ENCODE data around the gene ACAA1. TPM values are rescaled to one million over a fixed set of nuclear protein-coding genes. Genes with fewer than 3 reads are reported as not detected.
"Not testable (repeated sequence)": the region's sequence is repeated elsewhere in the genome, so short reads cannot be mapped to it uniquely, and the experiment has no call there.

The ACAA1 gene
- total RNA-seq, 1 donor from 2014 or later, result 15.8 TPM

DNA sequence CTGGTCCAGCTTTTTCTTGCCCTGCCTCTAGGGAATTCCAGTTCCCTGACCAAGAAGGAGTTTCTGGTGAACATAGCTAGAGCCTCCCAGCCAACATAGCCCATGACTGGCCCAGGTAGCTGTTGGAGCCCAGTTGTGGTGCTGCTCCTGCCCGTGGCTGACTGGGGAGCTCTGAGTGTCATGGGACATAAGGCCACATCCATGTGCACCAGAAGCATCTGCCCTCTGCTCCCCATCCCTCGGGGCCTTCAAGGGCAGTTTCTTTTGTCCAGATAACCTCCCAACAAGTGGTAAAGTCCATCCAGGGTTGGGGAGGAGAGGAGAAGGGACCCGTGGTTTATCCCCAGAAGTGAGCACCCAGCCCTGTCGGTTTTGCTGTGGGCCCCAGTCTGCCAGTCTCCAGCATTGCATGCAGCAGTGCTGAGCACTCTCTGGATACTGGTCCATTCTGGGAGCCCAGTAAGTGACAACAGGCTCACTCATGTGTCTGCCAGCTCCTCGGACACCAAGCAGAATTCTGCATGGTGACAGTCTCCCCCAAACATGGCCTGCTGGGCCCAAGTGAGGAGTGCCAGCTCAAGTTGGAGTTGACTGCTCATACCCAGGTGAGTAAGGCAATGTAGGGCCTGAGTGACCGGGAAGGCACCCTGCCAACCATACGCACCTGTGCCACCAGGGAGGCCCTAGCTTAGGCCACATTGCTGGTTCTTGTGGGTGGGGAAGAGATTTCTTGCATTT is 28.8 kb downstream of the ACAA1 start:
- DNase-seq (ENCODE audit: low read depth), result no peak

DNA sequence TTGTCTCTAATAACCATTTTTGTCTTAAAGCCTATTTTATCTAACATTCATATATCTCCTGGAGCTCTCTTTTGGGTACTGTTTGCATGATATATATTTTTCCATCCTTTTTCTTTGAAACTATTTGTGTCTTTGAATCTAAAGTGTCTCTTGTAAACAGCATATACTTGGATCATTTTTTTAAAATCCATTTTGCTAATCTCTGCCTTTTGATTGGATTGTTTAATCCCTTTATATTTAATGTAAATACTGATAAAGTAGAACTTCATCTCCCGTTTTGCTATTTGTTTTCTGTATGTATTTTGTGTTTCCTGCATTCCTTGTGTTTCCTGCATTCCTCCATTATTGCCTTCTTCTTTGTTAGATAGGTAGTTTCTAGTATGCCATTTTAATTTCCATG is 31.4 kb downstream of the ACAA1 start:
- DNase-seq (ENCODE audit: low read depth), result no peak

DNA sequence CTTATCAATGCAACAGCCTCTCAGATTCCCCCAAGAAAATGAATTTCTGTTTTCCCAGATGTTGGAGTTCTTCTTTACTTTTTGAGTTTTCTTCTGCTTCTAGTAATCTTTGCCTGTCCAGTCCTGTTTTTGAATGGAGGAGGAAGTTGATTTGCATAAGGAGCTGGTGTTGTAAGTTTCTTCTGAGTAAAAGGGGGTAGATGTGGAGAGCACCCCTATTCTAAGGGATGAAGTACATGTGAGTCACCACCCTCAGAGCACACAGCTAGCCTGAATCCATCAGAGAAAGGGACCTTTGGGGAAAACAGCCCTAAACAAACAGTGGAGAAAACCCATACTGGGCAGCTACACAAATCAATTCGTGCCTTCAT is 34.5 kb downstream of the ACAA1 start:
- DNase-seq (ENCODE audit: low read depth), result no peak

DNA sequence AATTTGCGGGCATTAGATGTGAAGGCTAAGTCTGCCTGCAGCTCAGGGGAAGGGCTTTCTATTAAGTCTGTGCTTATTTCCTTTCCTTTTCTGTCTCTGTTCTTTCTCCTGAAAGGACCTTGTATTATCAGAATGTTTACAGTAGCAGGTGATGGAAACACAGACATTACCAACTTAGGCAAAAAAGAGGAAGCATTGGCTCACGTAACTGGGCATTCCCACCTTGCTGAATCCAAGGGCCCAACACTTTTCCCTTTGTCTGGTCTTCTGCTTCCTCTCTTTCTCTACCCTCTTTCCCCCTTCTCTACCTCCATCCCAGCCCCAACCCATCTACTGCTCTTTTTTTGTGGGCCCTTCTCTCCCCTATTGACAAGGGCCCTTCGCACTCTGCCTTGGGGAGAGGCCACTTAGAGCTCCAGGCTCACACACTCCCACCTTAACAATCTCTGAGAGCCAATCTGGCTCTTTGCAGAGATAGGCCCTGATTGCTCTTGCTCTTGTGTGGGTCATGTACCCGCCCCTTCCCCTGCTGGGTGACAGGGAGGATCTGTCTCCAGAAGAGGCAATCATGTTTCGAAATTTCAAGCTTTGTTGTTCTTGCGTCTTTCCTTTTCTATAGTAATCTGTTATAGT is 35.0 kb downstream of the ACAA1 start:
- DNase-seq (ENCODE audit: low read depth), result no peak

DNA sequence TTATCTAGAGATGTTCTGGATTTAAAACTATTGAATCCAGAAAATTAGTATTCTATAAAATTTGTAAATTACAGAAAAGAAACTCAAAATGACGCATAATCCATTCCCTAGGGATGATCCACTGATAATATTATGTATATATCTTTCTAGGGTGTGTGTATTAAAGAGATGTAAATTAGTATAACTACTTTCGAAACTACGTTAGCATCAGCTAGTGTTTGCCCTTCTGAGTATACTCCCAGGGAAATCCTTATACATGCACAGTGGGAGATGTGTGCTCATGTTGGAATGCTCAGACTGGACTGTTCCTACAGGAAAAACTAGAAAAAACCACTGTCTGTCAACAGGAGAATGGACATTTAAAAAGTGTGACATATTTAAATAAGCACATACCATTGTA is 36.4 kb downstream of the ACAA1 start:
- no peak for DNase-seq (ENCODE audit: low read depth)

DNA sequence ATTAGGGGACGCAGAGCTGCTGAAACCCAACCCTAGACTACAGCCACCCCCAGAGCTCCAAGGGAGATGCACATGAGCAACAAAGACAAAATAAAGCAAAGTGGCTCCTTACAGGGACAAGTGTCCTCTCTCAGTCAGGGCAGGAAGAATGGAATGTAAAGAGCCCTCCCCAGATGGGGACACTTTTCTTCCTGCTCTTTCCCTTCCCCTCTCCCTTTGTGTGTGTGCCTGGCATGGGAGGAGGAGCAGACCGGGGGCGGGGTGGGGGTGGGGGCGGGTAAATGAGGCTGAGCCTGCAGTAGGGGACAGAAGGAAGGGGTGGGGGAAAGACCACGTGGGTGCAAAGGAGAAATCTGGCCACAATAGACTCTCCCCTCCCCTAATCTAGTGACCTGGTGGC is 37.4 kb downstream of the ACAA1 start:
- DNase-seq (ENCODE audit: low read depth), result no peak

DNA sequence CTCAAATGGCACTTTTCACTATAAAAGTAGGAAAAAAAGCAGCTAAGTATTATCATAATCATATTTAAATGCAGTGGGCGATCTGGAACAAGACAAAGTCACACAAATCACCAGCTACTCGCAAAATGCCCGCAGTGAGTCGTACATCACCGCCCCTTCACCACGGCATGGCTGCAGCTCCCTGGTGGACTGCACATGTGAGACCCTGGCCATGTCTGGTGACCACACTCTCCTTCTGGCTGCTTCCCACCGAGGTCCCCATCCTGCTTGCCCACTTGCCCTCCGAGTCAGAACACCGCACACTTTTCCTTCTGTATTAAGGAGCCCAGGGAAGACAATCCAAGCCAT is 38.6 kb downstream of the ACAA1 start:
- DNase-seq (ENCODE audit: low read depth), result no peak

DNA sequence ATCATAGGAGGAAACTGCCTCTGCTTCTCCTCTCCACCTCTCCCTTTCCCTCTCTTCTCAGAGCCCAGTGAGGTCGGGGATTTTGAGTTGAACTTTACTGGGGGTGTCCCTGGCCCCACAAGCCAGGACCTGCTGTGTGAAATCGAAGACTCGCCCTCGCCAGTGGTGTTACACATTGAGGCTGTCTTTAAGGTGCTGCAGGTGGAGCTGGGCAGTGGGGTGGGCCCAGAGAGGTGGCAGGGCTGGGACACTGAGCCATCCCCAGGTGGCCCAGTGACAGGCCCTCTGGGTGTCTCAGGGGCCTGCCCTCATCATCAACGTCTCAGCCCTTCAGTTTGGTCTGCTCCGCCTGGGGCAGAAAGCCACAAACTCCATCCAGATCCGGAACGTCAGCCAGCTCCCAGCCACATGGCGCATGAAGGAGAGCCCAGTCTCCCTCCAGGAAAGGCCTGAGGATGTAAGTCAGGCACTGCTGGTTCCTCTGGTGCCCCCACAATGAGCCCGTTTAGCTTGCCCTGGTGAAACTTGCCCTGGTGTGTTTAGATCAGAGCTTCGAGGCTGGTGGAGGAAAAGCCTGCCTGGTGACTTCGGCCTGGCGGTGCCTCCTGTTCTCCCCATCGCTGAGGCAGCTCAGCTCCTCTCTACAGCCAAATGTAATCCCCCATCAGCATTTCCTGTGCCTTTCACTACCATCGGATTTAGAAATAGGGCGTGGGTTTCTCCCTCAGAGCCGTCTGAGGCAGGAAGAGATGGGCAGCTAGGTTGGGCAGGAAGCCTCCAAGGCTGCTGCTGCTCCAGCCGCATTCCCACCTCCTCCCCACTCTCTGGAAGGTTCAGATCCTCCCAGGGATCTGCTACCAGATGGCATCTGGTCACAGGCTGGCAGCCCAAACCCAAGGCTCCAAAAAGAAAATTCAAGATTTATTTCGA is 39.2 kb downstream of the ACAA1 start:
- DNase-seq (ENCODE audit: low read depth), result no peak

DNA sequence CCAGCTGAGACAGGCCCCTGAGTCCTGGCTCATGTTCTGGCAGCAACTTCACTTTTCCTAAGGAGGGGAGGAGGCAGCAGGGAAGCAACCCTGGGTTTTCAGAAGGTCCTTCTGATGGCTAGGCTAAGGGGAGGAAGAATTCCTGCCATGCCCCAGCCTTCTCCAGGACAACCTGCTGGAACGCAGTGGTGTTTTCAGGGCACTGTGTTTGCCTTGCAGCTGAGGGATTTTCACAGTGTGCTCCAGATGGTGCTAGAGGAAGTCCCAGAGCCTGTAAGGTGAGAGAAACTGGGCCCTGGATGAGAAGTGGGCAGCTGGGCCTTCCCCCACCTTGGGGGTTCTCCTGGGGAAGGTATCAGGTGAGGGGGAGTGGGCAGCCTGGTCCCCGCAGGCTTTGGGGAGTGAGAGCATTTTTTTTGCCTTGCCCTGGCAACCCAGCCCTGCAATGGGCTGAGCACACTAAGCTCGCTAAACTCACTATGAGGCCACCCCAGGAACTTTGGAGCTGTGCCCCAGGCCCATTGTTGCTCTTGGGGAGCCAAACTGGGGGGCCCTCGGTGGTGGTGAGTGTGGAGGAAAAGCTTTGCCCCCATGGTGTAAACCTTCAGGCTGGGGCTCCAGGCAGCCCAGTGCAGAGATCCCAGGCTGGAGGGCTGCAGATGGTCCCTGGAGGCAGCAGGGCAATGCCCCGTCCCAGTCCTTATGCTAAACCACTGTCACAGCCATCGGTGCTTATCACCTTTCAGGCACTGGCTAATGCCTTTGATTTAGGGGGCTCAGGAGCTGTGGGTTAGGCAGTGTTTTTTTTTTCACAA is 41.1 kb downstream of the ACAA1 start:
- no peak for DNase-seq (ENCODE audit: low read depth)

DNA sequence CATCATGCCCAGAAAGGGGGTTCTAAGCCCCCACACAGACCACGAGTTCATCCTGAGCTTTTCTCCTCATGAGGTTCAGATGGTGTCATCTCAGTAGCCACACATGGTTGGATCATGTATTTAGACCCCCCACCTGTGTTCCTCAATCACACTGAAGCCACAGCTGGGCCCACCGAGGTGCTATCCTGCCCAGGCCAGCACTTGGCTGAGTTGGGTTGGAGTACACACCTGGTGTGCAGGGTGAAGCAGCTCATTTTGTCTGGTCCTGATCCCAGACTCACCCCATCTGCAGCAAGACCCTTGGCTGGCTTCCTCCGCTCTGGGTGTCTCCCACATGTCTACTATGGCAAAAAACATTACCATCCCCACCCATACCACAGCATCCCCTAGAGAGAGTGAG is 41.9 kb downstream of the ACAA1 start:
- no peak for DNase-seq (ENCODE audit: low read depth)

DNA sequence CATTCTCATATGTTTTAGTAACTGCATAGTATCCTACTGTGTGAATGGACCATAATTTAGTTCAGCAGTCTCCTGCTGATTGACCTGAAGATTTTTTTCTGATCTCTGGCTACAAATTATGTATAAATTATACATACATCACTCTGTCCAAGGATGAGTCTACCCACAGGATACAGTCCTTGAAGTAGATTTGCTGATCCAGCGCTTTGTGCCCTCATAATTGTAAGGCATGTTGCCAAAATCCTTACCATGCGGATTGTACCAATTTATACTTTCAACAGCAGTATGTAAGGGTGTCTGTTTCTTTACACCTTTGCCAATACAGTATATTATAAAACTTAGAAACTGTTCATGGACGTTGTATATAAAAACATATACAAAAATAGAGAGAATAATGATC is 46.5 kb downstream of the ACAA1 start:
- no peak for DNase-seq (ENCODE audit: low read depth)

DNA sequence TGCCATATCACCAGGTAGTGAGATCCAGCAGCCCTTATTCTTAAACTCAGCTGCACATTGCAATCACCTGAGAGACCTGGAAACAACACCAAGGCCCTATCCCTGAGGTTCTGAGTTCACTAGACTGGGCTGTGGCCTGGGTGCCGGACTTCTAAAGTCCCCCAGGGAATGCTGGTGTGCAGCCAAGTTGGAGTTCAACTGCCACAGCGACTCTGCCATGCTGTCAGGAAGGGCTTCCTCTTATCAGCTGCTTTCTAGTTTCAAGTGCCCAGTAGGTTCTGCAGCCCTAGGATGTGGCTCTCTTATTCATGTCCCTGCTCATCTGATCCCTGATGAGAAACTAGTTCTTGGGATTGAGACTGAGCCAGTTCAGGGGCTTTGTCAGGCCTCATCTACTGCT is 47.8 kb downstream of the ACAA1 start:
- DNase-seq (ENCODE audit: low read depth), result no peak

DNA sequence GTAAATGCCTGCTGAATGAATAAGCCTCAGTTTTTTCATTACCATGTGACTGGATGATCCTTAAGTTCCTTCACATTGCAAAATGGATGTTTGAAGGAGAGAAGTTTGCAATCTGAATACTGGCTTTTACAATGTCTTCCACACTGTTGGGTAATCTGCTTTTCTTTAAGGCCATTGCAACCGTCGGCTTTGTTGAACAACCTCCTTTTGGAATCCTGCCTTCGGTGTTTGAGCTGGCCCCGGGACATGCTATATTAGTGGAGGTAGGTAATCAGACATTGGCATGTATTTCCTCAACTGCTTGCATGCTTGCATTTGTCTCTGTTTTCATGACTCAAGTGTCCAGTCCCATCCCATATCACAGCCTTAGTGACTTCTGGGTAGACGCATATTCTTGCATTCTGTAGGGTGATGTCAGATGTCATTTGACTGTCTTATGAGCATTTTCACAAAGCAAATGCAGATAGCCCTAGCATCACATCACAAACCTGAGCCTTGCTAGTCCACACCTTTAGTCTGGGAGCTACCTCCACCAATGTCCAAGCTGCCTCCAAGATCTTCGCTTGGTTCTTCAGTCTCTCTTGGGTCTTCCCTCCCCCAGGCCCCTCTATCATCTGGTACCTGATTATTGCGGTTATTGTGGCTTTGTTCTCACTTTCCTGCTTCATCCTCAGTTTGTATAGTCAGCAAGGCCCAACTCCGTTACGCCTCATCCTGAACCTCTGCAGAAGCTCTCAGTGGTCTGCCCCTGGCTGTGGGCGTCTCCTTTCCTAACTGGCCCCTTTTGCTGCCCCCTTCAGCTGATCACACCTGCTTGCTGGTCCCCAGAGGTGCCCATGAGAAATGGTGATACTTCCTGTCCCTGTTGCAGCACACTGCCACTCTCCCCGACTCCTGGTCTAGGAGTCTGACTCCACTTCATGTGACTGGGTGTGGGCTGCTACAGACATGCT is 48.5 kb downstream of the ACAA1 start:
- no peak for DNase-seq (ENCODE audit: low read depth)

DNA sequence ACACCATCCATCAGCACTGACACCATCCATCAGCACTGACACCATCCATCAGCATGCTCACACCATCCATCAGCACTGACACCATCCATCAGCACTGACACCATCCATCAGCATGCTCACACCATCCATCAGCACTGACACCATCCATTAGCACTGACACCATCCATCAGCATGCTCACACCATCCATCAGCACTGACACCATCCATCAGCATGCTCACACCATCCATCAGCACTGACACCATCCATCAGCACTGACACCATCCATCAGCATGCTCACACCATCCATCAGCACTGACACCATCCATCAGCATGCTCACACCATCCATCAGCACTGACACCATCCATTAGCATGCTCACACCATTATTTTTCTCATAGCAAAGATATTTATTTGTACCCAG is 49.6 kb downstream of the ACAA1 start:
- DNase-seq (ENCODE audit: low read depth), result not testable (repeated sequence)

DNA sequence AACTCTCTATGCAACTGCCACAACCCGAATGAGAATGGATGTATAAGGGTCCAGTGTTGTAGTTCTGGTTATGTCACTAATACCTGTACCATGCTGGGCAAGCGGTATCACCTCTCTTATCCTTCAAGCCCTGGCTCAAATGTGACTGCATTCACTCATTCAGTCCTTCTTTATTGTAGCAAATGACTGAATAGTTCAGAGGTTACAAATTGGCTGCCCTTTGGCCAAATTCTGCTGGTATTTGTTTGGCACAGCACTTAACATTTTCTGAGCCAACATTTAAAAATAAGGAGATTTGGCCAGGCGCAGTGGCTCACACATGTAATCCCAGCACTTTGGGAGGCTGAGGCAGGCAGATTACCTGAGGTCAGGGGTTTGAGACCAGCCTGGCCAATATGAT is 50.4 kb downstream of the ACAA1 start:
- no peak for DNase-seq (ENCODE audit: low read depth)

DNA sequence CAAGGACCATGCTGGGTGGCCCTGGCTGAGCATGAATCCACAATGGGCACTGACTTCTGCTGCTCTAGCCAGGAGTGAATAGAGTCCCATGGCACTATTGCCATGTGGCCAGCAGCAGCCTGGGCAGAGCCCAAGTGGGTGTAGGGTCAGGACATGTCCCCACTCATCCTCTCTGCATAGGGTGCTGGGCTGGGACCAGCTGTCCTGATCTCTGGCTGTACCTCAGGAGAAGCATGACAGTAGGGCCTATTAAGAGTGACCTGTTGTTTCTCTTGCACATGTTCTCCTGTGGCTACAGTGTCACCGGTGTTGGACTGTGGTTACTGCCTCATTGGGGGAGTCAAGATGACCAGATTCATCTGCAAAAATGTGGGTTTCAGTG is 51.0 kb downstream of the ACAA1 start:
- peak; percentile 15 for DNase-seq (ENCODE audit: low read depth)

DNA sequence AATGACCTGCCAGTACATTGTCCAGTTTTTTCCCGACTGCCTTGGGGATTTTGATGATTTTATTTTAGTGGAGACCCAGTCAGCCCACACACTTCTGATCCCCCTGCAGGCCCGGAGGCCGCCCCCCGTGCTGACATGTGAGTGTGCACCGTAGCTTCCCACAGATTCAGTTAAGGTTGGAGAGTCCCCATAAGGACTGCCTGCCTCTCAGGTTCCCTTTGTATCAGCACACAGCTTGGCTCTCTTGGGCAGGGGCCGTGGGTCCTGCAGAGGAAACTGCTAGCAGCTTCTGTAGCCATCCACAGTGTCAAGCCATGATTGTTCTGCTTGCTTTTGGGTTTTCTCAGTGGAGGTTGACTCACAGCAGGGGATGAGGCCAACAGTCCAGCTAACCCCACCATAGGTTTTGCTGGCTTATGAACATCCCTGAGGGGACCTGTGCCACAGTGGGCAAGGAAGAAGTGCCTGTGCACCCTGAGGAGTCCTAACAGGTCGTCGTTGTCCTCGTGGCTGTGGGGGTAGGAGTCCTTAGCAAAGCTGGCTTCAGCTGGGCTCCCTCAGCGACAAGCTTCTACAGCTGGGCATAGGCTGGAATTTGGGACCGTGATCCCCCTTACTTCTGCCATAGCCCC is 51.5 kb downstream of the ACAA1 start:
- DNase-seq (ENCODE audit: low read depth), result no peak

DNA sequence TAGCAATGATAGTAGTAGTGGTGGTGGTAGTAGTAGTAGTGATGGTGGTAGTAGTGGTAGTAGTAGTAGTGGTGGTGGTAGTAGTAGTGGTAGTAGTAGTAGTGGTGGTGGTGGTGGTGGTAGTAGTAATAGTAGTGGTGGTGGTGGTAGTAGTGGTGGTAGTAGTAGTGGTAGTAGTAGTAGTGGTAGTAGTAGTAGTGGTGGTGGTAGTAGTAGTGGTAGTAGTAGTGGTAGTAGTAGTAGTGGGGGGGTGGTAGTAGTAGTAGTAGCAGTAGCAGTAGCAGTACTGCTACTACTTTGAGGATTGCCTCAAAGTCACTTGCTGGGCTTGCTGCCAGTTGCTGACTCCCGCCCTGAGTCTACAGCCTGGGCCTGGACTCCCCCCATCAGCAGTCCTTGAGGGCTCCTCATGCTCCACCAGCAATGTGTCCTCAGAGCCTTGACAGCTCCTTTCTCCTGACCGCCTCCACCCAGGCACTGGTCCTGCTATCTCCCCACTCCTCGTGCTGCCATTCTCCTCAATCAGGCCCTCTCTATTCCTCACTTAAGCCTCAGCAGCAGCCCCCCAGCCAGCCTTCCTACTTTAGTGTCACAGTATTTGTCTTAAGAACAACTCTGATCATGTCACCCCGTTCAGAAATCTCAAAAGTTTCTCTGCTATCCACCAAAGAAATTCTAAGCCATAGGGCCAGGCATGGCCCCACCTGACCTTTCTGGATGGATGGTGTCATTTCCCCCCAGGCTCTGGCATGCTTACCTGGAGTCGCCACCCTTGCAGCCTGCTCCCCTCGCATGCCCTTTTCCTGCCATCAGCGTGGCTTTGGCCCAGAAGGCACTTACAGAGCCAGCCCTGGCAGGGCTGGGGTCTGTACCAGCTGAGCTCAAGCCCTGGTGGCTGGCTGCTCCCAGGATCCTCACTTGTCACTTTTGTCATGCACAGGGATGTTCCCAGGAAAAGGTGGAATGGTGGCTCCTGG is 52.3 kb downstream of the ACAA1 start:
- peak; percentile 38 for DNase-seq (ENCODE audit: low read depth)

Data from myocyte (in vitro differentiated cells).